Loucy (cell line): ENCODE measurements around the gene KDM2B.

ENCODE experiments used
- CTCF ChIP-seq: fragments of 200-600 bp; sonication (generic); conservative IDR thresholded peaks from 2 replicates; pipeline ENCODE4 v1.5.1; 2014; ENCODE audit warnings: mild to moderate bottlenecking, antibody characterized with exemption, low read length
- EZH2phosphoT487 ChIP-seq: fragments of 200-600 bp; IDR thresholded peaks from 2 replicates; pipeline ENCODE4 v1.6.1; 2018; ENCODE audit warnings: antibody characterized with exemption, mild to moderate bottlenecking, moderate library complexity, borderline replicate concordance

GRCh38 chr12:121507984-121508383 lies 72.8 kb downstream of the KDM2B start:
- TF ChIP-seq CTCF (no peak), EZH2phosphoT487 (no peak)
